GM12864 (cell line): ENCODE data around the gene RS1.

Source experiments
- DNase-seq: peaks from one replicate; pipeline ENCODE4 v3.0.0-alpha.2; 2011; ENCODE audit warnings: low read depth
- H3K4me3 ChIP-seq: 2 replicates; pipeline ENCODE4 v1.5.1; 2011; ENCODE audit warnings: mild to moderate bottlenecking, low read depth, low read length, control low read depth
- CTCF ChIP-seq: IDR thresholded peaks from 2 replicates; pipeline ENCODE4 v1.5.1; 2011; ENCODE audit warnings: low read depth, mild to moderate bottlenecking, moderate library complexity, low read length, control low read depth, inconsistent platforms; ENCODE audit errors: missing control alignments

The RS1 gene

GRCh38 chrX:18639280-18639679, 32.6 kb downstream of the RS1 start:
- no peak for DNase-seq
- H3K4me3 ChIP-seq: no peak overlapping the region
- no peak for TF ChIP-seq CTCF

- TF ChIP-seq CTCF: no peak
- DNase-seq: no peak
- no peak overlapping the region for H3K4me3 ChIP-seq
Observed at GRCh38 chrX:18638398-18638797, 33.5 kb downstream of the RS1 start.

GRCh38 chrX:18630934-18631333, 41.0 kb downstream of the RS1 start:
- H3K4me3 ChIP-seq: no peak overlapping the region
- TF ChIP-seq CTCF: no peak
- DNase-seq: no peak

GRCh38 chrX:18624599-18624998, 47.3 kb downstream of the RS1 start:
- no peak for TF ChIP-seq CTCF
- DNase-seq: no peak
- H3K4me3 ChIP-seq: no peak overlapping the region

GRCh38 chrX:18620349-18620748, 51.6 kb downstream of the RS1 start:
- TF ChIP-seq CTCF: no peak
- no peak overlapping the region for H3K4me3 ChIP-seq
- DNase-seq: no peak

- H3K4me3 ChIP-seq: no peak overlapping the region
- TF ChIP-seq CTCF: no peak
- no peak for DNase-seq
Observed at GRCh38 chrX:18619288-18619687, 52.6 kb downstream of the RS1 start.

- H3K4me3 ChIP-seq: no peak overlapping the region
- no peak for TF ChIP-seq CTCF
- DNase-seq: no peak
Observed at GRCh38 chrX:18617407-18617750, 54.5 kb downstream of the RS1 start.
